ENCODE data around the gene LANCL2. TPM values are rescaled to one million over a fixed set of nuclear protein-coding genes. Genes with fewer than 3 reads are reported as not detected.

Gene LANCL2
- total RNA-seq, 1 donor from 2014 or later = 7.1 TPM

DNA sequence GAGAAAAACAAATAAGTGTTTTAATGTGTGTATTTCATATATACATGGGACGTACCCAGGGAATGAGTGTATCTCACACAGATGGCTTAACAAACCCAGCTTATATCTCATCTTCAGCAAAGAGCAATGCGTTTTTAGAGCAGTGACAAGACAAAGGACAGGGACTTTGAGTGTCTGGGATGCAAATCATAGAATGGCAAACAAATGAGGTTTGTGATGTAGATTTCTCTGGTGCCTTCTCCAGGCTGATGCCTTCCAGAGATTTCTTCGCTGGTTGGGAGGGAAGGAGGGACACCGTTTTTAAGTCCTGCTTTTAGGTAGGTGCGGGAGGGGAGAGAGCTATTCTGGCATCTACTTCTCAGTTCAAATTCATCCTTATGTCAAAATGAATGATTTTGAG is 16.6 kb downstream of the LANCL2 start:
- Mint-ChIP-seq H3K27ac (no peak overlapping the region), H3K36me3 (peaks cover 12% of the 10 kb centered on the region), H3K4me3 (no peak overlapping the region), H3K4me1 (no peaks in the 10 kb centered on the region), H3K9me3 (peaks cover 54% of the 10 kb centered on the region), H3K27me3 (ENCODE audit: insufficient read depth, low read depth) (peaks cover 2% of the 10 kb centered on the region)
- peaks cover 4% of the 10 kb centered on the region for H3K9me3 ChIP-seq (ENCODE audit: low read depth)
- H4K20me1 ChIP-seq (ENCODE audit: low read depth) = no peaks in the 10 kb centered on the region
- H2AFZ ChIP-seq (replicated peaks) = no peak overlapping the region
- H3K36me3 ChIP-seq = no peaks in the 10 kb centered on the region
- no peak overlapping the region for H3K27ac ChIP-seq
- H3K9ac ChIP-seq = no peak overlapping the region
- no peak for DNase-seq (ENCODE audit: low spot score)
- no peaks in the 10 kb centered on the region for H3F3A ChIP-seq (ENCODE audit: low read depth)
- peaks cover 7% of the 10 kb centered on the region for H3K79me2 ChIP-seq (ENCODE audit: low read depth)
- no peak overlapping the region for H3K4me3 ChIP-seq
- TF ChIP-seq EZH2phosphoT487 (IDR thresholded peaks at IDR 0.05) = no peak
- no peak overlapping the region for H3K4me2 ChIP-seq
- no peaks in the 10 kb centered on the region for H3K4me1 ChIP-seq
- H3K27me3 ChIP-seq = no peaks in the 10 kb centered on the region

DNA sequence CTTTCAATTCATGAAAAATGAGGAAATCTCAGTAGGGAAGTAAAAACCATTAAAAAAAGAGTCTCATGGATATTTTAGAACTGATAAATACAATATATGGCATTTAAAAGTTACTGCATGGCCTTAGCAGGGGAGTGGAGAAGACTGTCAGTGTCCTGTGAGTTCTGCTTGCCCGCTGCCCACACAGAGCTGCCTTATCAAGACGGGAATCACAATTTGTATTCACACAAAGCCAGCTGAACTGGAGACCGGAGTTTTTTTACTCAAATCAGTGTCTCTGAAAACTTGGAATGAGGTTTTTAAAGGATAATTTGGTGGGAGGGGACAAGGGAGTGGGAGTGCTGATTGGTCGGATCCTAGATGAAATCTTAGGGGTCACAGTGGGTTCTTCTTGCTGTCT is 17.1 kb downstream of the LANCL2 start:
- Mint-ChIP-seq H3K27ac (no peak overlapping the region), H3K9me3 (peaks cover 59% of the 10 kb centered on the region), H3K36me3 (peaks cover 17% of the 10 kb centered on the region), H3K27me3 (ENCODE audit: insufficient read depth, low read depth) (peaks cover 2% of the 10 kb centered on the region), H3K4me1 (no peaks in the 10 kb centered on the region), H3K4me3 (no peak overlapping the region)
- Histone ChIP-seq H4K20me1 (ENCODE audit: low read depth) (no peaks in the 10 kb centered on the region), H3K36me3 (no peaks in the 10 kb centered on the region), H3K27me3 (no peaks in the 10 kb centered on the region), H3K27ac (no peak overlapping the region), H3K9ac (no peak overlapping the region), H3K9me3 (ENCODE audit: low read depth) (peaks cover 9% of the 10 kb centered on the region), H3K4me2 (no peak overlapping the region), H2AFZ (replicated peaks) (no peak overlapping the region), H3K79me2 (ENCODE audit: low read depth) (peaks cover 10% of the 10 kb centered on the region), H3K4me1 (no peaks in the 10 kb centered on the region), H3K4me3 (no peak overlapping the region), H3F3A (ENCODE audit: low read depth) (no peaks in the 10 kb centered on the region)
- DNase-seq (ENCODE audit: low spot score) = no peak
- TF ChIP-seq EZH2 (IDR thresholded peaks at IDR 0.05) (no peak), EZH2phosphoT487 (IDR thresholded peaks at IDR 0.05) (no peak)
- TF ChIP-seq, protein P1, sequence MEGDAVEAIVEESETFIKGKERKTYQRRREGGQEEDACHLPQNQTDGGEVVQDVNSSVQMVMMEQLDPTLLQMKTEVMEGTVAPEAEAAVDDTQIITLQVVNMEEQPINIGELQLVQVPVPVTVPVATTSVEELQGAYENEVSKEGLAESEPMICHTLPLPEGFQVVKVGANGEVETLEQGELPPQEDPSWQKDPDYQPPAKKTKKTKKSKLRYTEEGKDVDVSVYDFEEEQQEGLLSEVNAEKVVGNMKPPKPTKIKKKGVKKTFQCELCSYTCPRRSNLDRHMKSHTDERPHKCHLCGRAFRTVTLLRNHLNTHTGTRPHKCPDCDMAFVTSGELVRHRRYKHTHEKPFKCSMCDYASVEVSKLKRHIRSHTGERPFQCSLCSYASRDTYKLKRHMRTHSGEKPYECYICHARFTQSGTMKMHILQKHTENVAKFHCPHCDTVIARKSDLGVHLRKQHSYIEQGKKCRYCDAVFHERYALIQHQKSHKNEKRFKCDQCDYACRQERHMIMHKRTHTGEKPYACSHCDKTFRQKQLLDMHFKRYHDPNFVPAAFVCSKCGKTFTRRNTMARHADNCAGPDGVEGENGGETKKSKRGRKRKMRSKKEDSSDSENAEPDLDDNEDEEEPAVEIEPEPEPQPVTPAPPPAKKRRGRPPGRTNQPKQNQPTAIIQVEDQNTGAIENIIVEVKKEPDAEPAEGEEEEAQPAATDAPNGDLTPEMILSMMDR (IDR thresholded peaks at IDR 0.05) = no peak

DNA sequence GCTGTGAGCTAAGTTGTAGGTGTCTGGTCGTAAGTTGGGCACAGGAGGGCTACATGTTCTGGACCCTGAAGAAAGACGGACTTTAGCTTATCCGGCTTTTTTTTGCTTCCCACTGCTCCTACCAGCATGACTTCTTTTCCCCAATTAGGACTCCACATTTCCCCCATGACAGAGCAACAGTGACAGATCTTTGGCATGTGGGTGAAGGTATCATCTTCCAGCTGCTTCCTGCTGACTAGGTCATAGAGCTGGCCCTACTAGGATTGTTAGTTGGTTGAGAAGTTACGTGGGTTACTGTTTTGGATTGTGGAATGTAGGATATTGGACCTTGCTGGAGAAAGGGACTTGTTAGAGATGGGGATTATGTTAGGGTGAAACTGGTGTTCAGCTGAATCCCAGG is 21.4 kb downstream of the LANCL2 start:
- TF ChIP-seq, protein P1 (IDR thresholded peaks at IDR 0.05) = no peak
- TF ChIP-seq EZH2phosphoT487 (IDR thresholded peaks at IDR 0.05) = no peak

DNA sequence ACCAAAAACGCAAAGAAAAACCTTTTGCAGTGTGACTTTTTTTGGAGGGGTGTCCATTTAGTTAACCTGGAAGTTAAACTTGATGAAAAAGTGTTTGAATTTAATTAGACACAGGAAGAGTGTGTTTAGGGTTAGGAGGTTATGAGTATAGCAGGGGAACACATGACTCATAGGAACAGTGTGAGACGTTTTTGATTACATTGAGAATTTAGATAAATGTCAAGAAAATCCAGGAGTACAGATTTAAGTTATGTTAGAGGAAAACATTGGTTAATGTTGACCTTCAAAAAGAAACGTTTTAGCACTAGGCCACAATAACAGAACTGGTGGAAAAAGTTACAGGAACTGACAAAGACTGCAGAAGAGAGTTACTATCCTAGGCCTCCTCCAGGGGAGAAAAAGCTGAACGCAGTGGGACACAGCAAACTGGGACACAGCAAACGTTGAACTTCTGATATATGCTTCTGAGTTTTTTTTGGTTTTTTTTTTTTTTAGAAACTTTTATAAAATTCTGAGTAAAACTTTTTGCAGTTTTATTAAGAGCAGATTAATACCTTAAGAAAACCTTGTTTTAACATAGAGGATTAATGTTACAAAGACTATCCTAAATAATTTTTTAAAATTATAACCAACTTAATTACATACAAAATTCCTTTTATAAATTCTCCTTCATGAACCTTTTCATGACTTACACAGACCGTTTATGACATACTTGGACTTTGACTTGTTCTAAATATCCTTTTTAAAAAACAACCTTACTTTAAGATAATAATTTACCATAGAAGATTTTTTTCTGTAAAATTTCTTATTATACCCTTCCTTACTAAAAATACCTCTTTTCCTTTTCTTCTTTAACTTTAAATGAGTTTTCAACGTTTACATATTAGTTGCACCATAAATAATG is 22.2 kb downstream of the LANCL2 start:
- H3K9me3 ChIP-seq (ENCODE audit: low read depth) = peaks cover 18% of the 10 kb centered on the region
- TF ChIP-seq EZH2phosphoT487 (IDR thresholded peaks at IDR 0.05) (no peak), EZH2 (IDR thresholded peaks at IDR 0.05) (no peak)
- TF ChIP-seq, protein P1 (IDR thresholded peaks at IDR 0.05) = no peak
- no peak overlapping the region for H3K9ac ChIP-seq
- H3K36me3 ChIP-seq = peaks cover 3% of the 10 kb centered on the region
- peak; percentile 47 for DNase-seq (ENCODE audit: low spot score)
- no peak overlapping the region for H2AFZ ChIP-seq (replicated peaks)
- H3K4me3 ChIP-seq = no peak overlapping the region
- Mint-ChIP-seq H3K27ac (no peak overlapping the region), H3K27me3 (ENCODE audit: insufficient read depth, low read depth) (no peaks in the 10 kb centered on the region), H3K9me3 (peaks cover 73% of the 10 kb centered on the region), H3K36me3 (peaks cover 28% of the 10 kb centered on the region), H3K4me1 (no peaks in the 10 kb centered on the region), H3K4me3 (no peak overlapping the region)
- H3K27me3 ChIP-seq = no peaks in the 10 kb centered on the region
- no peaks in the 10 kb centered on the region for H3K4me1 ChIP-seq
- no peak overlapping the region for H3K4me2 ChIP-seq
- no peaks in the 10 kb centered on the region for H4K20me1 ChIP-seq (ENCODE audit: low read depth)
- H3F3A ChIP-seq (ENCODE audit: low read depth) = no peaks in the 10 kb centered on the region
- H3K27ac ChIP-seq = no peak overlapping the region
- peaks cover 4% of the 10 kb centered on the region for H3K79me2 ChIP-seq (ENCODE audit: low read depth)

More for the DNA sequence above, 21.4 kb downstream of the LANCL2 start:
- Histone ChIP-seq H3K79me2 (ENCODE audit: low read depth) (peaks cover 5% of the 10 kb centered on the region), H2AFZ (replicated peaks) (no peak overlapping the region), H3K4me1 (no peaks in the 10 kb centered on the region), H3K27ac (no peak overlapping the region), H3K36me3 (peaks cover 3% of the 10 kb centered on the region), H3K9ac (no peak overlapping the region), H3K27me3 (no peaks in the 10 kb centered on the region), H4K20me1 (ENCODE audit: low read depth) (no peaks in the 10 kb centered on the region), H3K4me2 (no peak overlapping the region), H3K9me3 (ENCODE audit: low read depth) (peaks cover 18% of the 10 kb centered on the region), H3F3A (ENCODE audit: low read depth) (no peaks in the 10 kb centered on the region), H3K4me3 (no peak overlapping the region)
- no peak for DNase-seq (ENCODE audit: low spot score)
- Mint-ChIP-seq H3K27ac (no peak overlapping the region), H3K9me3 (peaks cover 79% of the 10 kb centered on the region), H3K27me3 (ENCODE audit: insufficient read depth, low read depth) (no peaks in the 10 kb centered on the region), H3K36me3 (peaks cover 24% of the 10 kb centered on the region), H3K4me3 (no peak overlapping the region), H3K4me1 (no peaks in the 10 kb centered on the region)

Data from neural progenitor cell (in vitro differentiated cells).